Trophoblast cell (in vitro differentiated cells and primary cell): ENCODE data around the gene LYZ.
"Not testable (repeated sequence)": the region's sequence is repeated elsewhere in the genome, so short reads cannot be mapped to it uniquely, and the experiment has no call there.

Experiments used
- DNase-seq, 2 donors: peaks; one replicate each; pipeline ENCODE4 v3.0.0-alpha.2; 2016
- H2AFZ ChIP-seq: 2 replicates; pipeline ENCODE4 v1.6.1; 2013; ENCODE audit warnings: low read length, moderate library complexity, mild to moderate bottlenecking; ENCODE audit not compliant: insufficient read depth, poor library complexity
- H2AK5ac ChIP-seq: 2 replicates; pipeline ENCODE4 v1.6.1; 2013; ENCODE audit warnings: mild to moderate bottlenecking, low read length
- H2BK120ac ChIP-seq: 2 replicates; pipeline ENCODE4 v1.6.1; 2013; ENCODE audit warnings: low read length, mild to moderate bottlenecking, moderate library complexity; ENCODE audit not compliant: insufficient read depth, poor library complexity
- H2BK12ac ChIP-seq: 2 replicates; pipeline ENCODE4 v1.6.1; 2013; ENCODE audit warnings: mild to moderate bottlenecking, low read length, moderate library complexity
- H2BK5ac ChIP-seq: 2 replicates; pipeline ENCODE4 v1.6.1; 2013; ENCODE audit warnings: low read length, low read depth, moderate library complexity, mild to moderate bottlenecking; ENCODE audit not compliant: poor library complexity
- H3K14ac ChIP-seq: 2 replicates; pipeline ENCODE4 v1.6.1; 2013; ENCODE audit warnings: mild to moderate bottlenecking, low read length
- H3K18ac ChIP-seq: 2 replicates; pipeline ENCODE4 v1.6.1; 2013; ENCODE audit warnings: mild to moderate bottlenecking, low read length
- H3K23ac ChIP-seq: 2 replicates; pipeline ENCODE4 v1.6.1; 2013; ENCODE audit warnings: low read length
- H3K27ac ChIP-seq: 2 replicates; pipeline ENCODE4 v1.5.1; 2013; ENCODE audit warnings: low read depth, mild to moderate bottlenecking, inconsistent platforms, low read length, moderate library complexity
- H3K27me3 ChIP-seq: 2 replicates; pipeline ENCODE4 v1.6.1; 2013; ENCODE audit warnings: inconsistent platforms, mild to moderate bottlenecking, low read length, moderate library complexity; ENCODE audit not compliant: insufficient read depth
- H3K36me3 ChIP-seq, 2 experiments: 1 replicate in 1 of 2; 2 replicates in 1 of 2; pipeline ENCODE4 v1.6.1; 2013; ENCODE audit warnings: low read length in 2 of 2, mild to moderate bottlenecking in 2 of 2, moderate library complexity in 1 of 2; ENCODE audit not compliant: insufficient read depth in 2 of 2, control insufficient read depth in 1 of 2
- H3K4ac ChIP-seq: 2 replicates; pipeline ENCODE4 v1.6.1; 2013; ENCODE audit warnings: low read depth, mild to moderate bottlenecking, low read length, moderate library complexity
- H3K4me1 ChIP-seq, 2 experiments: 1 replicate in 1 of 2; 2 replicates in 1 of 2; pipeline ENCODE4 v1.6.1; 2013; ENCODE audit warnings: low read length in 2 of 2, mild to moderate bottlenecking in 2 of 2, moderate library complexity in 1 of 2; ENCODE audit not compliant: insufficient read depth in 2 of 2, control insufficient read depth in 1 of 2
- H3K4me2 ChIP-seq: 2 replicates; pipeline ENCODE4 v1.6.1; 2013; ENCODE audit warnings: inconsistent platforms, mild to moderate bottlenecking, low read length, moderate library complexity
- H3K4me3 ChIP-seq: 2 replicates; pipeline ENCODE4 v1.5.1; 2013; ENCODE audit warnings: mild to moderate bottlenecking, low read depth, low read length, inconsistent platforms
- H3K79me1 ChIP-seq: one replicate; pipeline ENCODE4 v1.6.1; 2013; ENCODE audit warnings: low read length
- H3K79me2 ChIP-seq: 2 replicates; pipeline ENCODE4 v1.6.1; 2013; ENCODE audit warnings: low read length, mild to moderate bottlenecking; ENCODE audit not compliant: control insufficient read depth, insufficient read depth, poor library complexity
- H3K9ac ChIP-seq: 2 replicates; pipeline ENCODE4 v1.6.1; 2013; ENCODE audit warnings: mild to moderate bottlenecking, low read length
- H3K9me3 ChIP-seq: 2 replicates; pipeline ENCODE4 v1.6.1; 2013; ENCODE audit warnings: low read depth, mild to moderate bottlenecking, control low read depth, inconsistent platforms, low read length; ENCODE audit not compliant: insufficient read depth
- H4K12ac ChIP-seq: 2 replicates; pipeline ENCODE4 v1.6.1; 2013; ENCODE audit warnings: low read depth, mild to moderate bottlenecking, low read length, moderate library complexity
- H4K8ac ChIP-seq: 2 replicates; pipeline ENCODE4 v1.6.1; 2013; ENCODE audit warnings: low read depth, mild to moderate bottlenecking, low read length, moderate library complexity
- H4K91ac ChIP-seq: one replicate; pipeline ENCODE4 v1.6.1; 2013; ENCODE audit warnings: low read depth, mild to moderate bottlenecking, low read length, moderate library complexity
- WGBS: extraction: QIAGEN DNeasy Blood & Tissue Kit; methylation state at CpG from one replicate; pipeline ENCODE4 v1.1.7; 2013; ENCODE audit warnings: missing lambda C conversion rate; ENCODE audit not compliant: insufficient read length, insufficient coverage; ENCODE audit errors: extremely low coverage; 5-methylcytosine and 5-hydroxymethylcytosine counted together

Gene LYZ

DNA sequence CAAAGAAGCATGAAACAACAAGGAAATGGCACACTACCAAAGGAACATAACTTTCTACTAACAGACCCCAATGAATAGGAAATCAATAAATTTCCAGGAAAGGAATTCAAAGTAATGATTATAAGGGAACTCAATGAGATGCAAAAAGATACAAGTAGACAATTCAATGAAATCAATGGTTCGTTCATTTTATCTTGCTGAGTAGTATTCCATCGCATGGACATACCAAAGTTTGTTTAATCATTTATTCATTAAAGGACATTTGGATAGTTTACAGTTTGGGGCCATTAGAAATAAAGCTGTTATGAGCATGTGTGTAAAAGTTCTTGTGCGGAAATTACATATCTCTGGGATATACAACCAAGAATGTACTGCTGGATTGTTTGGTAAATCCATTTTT, 35.0 kb upstream of the LYZ start:
- Histone ChIP-seq H3K4me3 (no peak overlapping the region), H3K9ac (no peak overlapping the region), H2AK5ac (no peak overlapping the region), H2BK120ac (no peak overlapping the region), H3K4me1 (no peaks in the 10 kb centered on the region), H4K8ac (no peak overlapping the region), H3K4me2 (no peak overlapping the region), H3K79me2 (no peaks in the 10 kb centered on the region), H3K18ac (no peak overlapping the region), H4K91ac (no peak overlapping the region), H2AFZ (no peak overlapping the region), H3K14ac (no peak overlapping the region), H3K23ac (no peak overlapping the region), H3K4ac (no peak overlapping the region), H3K27ac (no peak overlapping the region), H2BK5ac (no peak overlapping the region), H3K27me3 (no peaks in the 10 kb centered on the region), H3K9me3 (no peaks in the 10 kb centered on the region), H4K12ac (no peak overlapping the region), H3K36me3 (no peaks in the 10 kb centered on the region), H2BK12ac (no peak overlapping the region), H3K79me1 (no peaks in the 10 kb centered on the region)
- no peak for DNase-seq
- no CpG with 5 or more reads among the region's 3 CpGs for WGBS

DNA sequence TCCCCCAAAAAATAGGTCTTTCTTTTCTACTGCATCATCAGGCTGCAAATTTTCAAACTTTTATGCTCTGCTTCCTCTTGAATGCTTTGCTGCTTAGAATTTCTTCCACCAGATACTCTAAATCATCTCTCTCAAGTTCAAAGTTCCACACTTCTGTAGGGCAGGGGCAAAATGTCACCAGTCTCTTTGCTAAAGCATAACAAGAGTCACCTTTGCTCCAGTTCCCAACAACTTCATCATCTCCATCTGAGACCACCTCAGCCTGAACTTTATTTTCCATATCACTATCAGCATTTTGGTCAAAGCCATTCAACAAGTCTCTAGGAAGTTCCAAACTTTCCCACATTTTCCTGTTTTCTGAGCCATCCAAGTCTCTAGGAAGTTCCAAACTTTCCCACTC, 31.4 kb upstream of the LYZ start:
- H4K12ac ChIP-seq, H3K4ac ChIP-seq, H3K23ac ChIP-seq, H2BK5ac ChIP-seq, H3K4me3 ChIP-seq, H3K9ac ChIP-seq, H2BK120ac ChIP-seq, H3K9me3 ChIP-seq, H3K79me1 ChIP-seq, H3K27me3 ChIP-seq, H2AK5ac ChIP-seq, H4K91ac ChIP-seq, H3K4me1 ChIP-seq, H2AFZ ChIP-seq, H3K27ac ChIP-seq, H2BK12ac ChIP-seq, DNase-seq, H3K18ac ChIP-seq, H3K14ac ChIP-seq, H4K8ac ChIP-seq, H3K79me2 ChIP-seq, H3K4me2 ChIP-seq, H3K36me3 ChIP-seq: not testable (repeated sequence)

DNA sequence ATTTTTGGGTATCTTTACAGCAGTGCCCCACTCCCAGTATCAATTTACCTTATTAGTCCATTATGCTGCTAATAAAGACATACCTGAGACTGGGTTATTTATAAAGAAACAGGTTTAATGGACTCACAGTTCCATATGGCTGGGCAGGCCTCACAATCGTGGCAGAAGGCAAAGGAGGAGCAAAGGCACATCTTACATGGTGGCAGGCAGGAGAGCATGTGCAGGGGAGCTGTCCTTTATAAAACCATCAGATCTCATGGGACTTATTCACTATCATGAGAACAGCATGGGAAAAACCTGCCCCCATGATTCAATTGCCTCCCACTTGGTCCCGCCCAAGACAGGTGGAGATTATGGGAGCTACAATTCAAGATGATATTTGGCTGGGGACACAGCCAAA, 30.9 kb upstream of the LYZ start:
- not testable (repeated sequence) for H4K91ac ChIP-seq, H3K79me1 ChIP-seq, H2BK120ac ChIP-seq, H3K9me3 ChIP-seq, H3K36me3 ChIP-seq, H3K27ac ChIP-seq, H2BK5ac ChIP-seq, H4K12ac ChIP-seq, H3K14ac ChIP-seq, H3K18ac ChIP-seq, H4K8ac ChIP-seq, H3K27me3 ChIP-seq, H2AFZ ChIP-seq, H3K4me1 ChIP-seq, H3K4ac ChIP-seq, H3K4me3 ChIP-seq, H3K9ac ChIP-seq, DNase-seq, H3K23ac ChIP-seq, H2AK5ac ChIP-seq, H3K79me2 ChIP-seq, H3K4me2 ChIP-seq, H2BK12ac ChIP-seq
- no CpG with 5 or more reads among the region's 2 CpGs for WGBS

DNA sequence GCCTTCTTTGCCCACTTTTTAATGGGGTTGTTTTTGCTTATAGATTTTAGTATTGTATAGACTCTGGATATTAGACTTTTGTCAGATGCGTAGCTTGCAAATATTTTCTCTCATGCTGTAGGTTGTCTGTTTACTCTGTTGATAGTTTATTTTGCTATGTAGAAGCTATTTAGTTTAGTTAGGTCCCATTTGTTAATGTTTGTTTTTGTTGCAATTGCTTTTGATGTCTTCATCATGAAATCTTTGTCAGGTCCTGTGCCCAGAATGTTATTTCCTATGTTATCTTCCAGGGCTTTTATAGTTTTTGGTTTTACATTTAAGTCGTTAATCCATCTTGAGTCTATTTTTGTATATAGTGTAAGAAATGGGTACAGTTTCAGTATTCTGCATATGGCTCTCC, 30.0 kb upstream of the LYZ start:
- DNase-seq, result no peak
- Histone ChIP-seq H3K4ac (no peak overlapping the region), H3K4me2 (no peak overlapping the region), H4K12ac (no peak overlapping the region), H3K79me1 (no peaks in the 10 kb centered on the region), H4K8ac (no peak overlapping the region), H3K14ac (no peak overlapping the region), H2BK120ac (no peak overlapping the region), H3K23ac (no peak overlapping the region), H3K9me3 (peaks cover 2% of the 10 kb centered on the region), H2BK5ac (no peak overlapping the region), H3K4me1 (no peaks in the 10 kb centered on the region), H2AK5ac (no peak overlapping the region), H3K27ac (no peak overlapping the region), H3K9ac (no peak overlapping the region), H3K4me3 (no peak overlapping the region), H2BK12ac (no peak overlapping the region), H3K36me3 (no peaks in the 10 kb centered on the region), H3K18ac (no peak overlapping the region), H2AFZ (no peak overlapping the region), H3K27me3 (no peaks in the 10 kb centered on the region), H4K91ac (no peak overlapping the region), H3K79me2 (no peaks in the 10 kb centered on the region)
- no CpG with 5 or more reads among the region's 2 CpGs for WGBS

DNA sequence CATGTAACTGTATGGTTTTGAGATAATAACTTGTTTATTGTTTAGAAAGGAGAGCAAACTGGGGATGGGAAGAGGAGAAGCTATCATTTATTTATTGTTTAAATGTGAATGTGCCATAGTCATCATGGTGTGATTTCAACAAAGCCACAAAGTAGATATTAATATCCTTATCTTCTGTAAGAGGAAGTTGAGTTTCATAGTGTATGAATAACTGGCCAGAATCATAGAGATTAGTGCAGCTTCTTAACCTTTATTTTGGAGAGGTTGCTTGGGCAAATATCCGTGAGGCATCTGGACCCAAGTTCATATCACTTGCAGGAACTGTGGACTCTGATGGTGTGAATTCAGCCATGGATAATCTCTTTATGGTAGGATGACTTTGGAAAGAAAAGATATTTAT, 26.8 kb upstream of the LYZ start:
- H2BK5ac ChIP-seq, result no peak overlapping the region
- DNase-seq, result no peak
- no peak overlapping the region for H3K4me2 ChIP-seq
- H2BK120ac ChIP-seq, result no peak overlapping the region
- H2BK12ac ChIP-seq, result no peak overlapping the region
- no peaks in the 10 kb centered on the region for H3K4me1 ChIP-seq
- no peak overlapping the region for H3K9ac ChIP-seq
- H3K4ac ChIP-seq, result no peak overlapping the region
- no peak overlapping the region for H3K27ac ChIP-seq
- H3K18ac ChIP-seq, result no peak overlapping the region
- no peaks in the 10 kb centered on the region for H3K27me3 ChIP-seq
- H4K8ac ChIP-seq, result no peak overlapping the region
- no peak overlapping the region for H2AFZ ChIP-seq
- no CpG with 5 or more reads among the region's 1 CpG for WGBS
- peaks cover 2% of the 10 kb centered on the region for H3K9me3 ChIP-seq
- no peak overlapping the region for H2AK5ac ChIP-seq
- no peaks in the 10 kb centered on the region for H3K79me1 ChIP-seq
- no peaks in the 10 kb centered on the region for H3K36me3 ChIP-seq
- no peak overlapping the region for H3K14ac ChIP-seq
- no peak overlapping the region for H4K91ac ChIP-seq
- H3K79me2 ChIP-seq, result no peaks in the 10 kb centered on the region
- H4K12ac ChIP-seq, result no peak overlapping the region
- H3K4me3 ChIP-seq, result no peak overlapping the region
- H3K23ac ChIP-seq, result no peak overlapping the region
